HG03439 (cell line): ENCODE measurements around the gene PNLIPRP1.

ENCODE experiments used
- ATAC-seq: cut with Tn5 transposase; IDR thresholded peaks from one replicate; pipeline ENCODE4 v1.9.1; 2021; ENCODE audit warnings: mild to moderate bottlenecking, moderate library complexity; ENCODE audit not compliant: unreplicated experiment

PNLIPRP1 gene

DNA sequence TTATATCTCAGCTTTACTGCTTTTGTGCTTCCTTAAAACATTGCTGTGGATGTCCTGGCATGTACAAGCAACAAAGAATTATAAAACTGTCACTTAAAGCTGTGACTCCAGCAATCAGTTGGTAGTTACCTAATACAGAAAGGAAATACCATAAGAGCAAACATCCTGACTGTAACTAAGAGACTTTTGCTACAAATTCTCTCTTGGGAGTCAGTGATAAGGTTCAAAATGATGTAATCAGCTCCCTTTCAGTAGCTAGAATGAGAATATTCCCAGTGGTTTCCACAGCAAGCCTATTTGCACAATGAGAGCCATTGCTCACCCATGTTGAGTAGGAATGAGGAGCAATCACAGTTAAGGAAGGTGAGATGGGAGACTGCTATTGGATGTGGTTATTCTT, 7.6 kb downstream of the PNLIPRP1 start:
- ATAC-seq, result no peak

GRCh38 chr10:116599991-116600390, 9.2 kb downstream of the PNLIPRP1 start:
- ATAC-seq, result no peak

DNA sequence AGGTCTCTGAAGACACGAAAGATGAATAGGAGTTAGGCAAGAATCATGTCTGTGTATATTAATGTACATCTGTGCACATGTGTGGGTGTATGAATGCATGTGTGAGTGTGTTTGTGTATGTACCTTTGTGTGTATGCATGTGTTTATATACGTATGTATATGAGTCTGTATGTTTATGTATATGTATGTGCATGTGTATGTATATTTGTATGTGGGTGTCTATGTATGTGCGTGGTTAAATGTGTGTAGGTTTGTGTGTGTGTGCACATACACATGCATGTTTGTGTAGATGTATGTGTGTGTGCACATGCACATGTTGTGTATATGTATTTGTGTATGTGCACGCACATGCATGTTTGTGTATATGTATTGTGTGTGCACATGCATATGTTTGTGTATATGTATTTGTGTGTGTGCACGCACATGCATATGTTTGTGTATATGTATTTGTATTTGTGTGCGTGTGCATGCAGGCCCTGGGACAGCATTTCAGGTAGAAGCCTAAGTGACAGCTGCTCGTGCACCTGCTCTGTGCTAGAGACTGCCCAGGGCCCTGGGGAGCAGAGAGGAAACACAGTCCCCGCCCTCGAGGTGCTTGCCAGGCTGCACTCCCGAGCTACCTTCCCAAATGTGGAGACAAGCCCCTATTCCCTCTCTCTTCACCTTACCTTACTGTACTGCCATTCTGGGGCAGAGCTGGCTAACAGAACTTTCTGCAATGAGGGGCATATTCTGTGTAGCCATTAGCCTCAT, 12.1 kb downstream of the PNLIPRP1 start:
- ATAC-seq, result no peak

GRCh38 chr10:116606061-116606483, 15.3 kb downstream of the PNLIPRP1 start:
- ATAC-seq, result no peak

DNA sequence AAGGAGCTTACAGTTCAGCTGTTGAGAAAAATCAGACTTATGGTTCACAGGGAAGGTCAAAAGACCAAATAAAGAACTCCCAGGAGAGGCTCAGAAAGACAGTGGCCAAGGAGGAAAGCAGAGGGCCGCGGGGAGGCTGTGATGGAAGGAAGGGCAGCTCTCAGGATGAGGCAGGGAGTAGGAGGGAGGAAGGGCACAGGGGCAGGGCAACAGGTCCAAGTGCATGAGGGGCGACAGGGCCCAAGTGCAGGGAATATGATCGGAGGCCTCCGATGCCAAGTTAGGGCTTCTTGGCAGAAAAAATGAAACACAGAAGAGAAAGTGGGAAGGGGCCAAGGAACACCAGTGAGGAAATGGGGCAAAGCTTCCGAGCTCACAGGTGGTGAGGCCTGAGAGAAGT, 16.6 kb downstream of the PNLIPRP1 start:
- ATAC-seq, result no peak

- ATAC-seq, result no peak
Measured at GRCh38 chr10:116608686-116609594, 18.2 kb downstream of the PNLIPRP1 start.

DNA sequence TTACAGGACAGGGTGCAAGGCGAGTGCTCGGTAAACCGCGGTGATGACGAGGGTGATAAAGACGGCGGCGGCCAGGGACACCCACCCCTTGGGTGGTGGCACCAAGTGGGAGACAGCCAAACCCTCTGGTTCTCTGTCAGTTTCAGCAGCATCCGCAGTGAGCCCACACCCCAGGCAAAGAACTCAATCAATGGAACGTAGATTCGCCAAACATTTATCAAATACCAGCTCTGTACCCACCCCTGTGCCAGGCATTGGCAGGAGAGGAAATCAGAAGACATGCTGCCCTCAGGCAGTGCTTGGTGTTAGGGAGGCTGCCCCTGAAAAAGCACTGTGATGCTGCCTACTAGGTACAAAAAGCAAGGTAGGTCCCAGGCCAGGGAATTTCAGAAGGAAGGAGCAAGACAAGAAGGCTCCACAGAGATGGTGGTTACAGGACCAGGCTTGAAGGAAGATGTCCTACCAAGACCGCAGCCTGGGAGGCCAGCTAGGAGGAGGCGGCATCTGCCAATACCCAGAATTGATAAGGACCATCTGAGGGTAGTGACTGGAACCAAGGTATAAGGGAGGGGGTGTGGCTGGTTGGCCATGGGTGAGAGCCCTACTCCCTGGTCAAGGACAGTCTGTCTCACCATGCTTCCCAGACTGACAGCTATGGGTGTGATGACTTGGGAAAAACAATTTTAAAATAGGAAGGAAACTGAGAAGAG, 19.8 kb downstream of the PNLIPRP1 start:
- ATAC-seq, result no peak

DNA sequence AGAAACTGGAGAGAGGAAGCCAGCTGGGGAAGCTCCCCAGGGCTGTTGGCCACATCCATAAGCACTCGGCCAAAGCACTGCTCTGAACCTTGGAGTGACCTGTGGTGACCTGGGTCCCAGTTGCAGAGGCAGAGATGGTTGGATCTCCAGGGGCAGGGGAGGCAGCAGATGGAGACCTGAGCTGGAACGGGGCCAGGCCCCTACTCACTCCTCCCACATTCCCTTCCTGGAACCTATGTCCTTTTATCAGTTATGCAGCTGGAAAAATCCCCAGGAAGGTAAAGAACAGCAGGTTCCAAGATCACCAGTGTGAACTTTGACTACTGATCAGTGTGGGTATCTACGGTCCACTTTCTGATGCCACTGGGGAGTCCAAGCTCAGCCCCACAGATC, 20.4 kb downstream of the PNLIPRP1 start:
- ATAC-seq, result no peak

- no peak for ATAC-seq
Measured at GRCh38 chr10:116612107-116612769, 21.5 kb downstream of the PNLIPRP1 start.

- no peak for ATAC-seq
Measured at GRCh38 chr10:116613471-116613870, 22.7 kb downstream of the PNLIPRP1 start.

GRCh38 chr10:116614796-116615195, 24.0 kb downstream of the PNLIPRP1 start:
- ATAC-seq, result no peak

DNA sequence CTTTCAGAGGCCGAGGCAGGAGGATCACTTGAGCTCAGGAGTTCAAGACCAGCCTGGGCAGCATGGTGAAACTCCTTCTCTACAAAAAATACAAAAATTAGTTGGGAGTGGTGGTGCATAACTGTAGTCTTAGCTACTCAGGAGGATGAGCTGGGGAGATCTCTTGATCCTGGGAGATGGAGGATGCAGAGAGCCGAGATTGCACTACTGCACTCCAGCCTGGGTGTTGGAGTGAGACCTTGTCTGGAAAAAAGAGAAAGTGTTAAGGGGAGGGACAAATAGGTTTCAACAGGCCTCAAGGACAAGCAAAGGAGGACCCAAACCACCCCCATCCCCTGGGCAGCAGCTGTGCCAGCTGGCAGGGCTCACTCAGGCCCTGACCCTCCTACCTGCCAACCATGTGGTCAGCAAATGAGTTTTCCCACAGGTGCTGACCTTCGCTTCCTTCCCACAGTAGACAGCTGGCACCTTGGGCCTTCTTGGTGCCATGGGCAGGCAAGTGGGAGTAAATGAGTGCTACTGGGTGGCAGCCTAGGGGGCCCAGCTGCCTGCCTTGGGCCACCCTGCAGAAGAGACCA, 24.5 kb downstream of the PNLIPRP1 start:
- no peak for ATAC-seq

- ATAC-seq, result no peak
Measured at GRCh38 chr10:116620423-116621400, 30.0 kb downstream of the PNLIPRP1 start, which contains the start of gene PNLIPRP2. TSS of gene PNLIPRP2 (plus strand) at chr10:116620953.

- ATAC-seq, result no peak
Measured at GRCh38 chr10:116621476-116621875, 30.7 kb downstream of the PNLIPRP1 start.

DNA sequence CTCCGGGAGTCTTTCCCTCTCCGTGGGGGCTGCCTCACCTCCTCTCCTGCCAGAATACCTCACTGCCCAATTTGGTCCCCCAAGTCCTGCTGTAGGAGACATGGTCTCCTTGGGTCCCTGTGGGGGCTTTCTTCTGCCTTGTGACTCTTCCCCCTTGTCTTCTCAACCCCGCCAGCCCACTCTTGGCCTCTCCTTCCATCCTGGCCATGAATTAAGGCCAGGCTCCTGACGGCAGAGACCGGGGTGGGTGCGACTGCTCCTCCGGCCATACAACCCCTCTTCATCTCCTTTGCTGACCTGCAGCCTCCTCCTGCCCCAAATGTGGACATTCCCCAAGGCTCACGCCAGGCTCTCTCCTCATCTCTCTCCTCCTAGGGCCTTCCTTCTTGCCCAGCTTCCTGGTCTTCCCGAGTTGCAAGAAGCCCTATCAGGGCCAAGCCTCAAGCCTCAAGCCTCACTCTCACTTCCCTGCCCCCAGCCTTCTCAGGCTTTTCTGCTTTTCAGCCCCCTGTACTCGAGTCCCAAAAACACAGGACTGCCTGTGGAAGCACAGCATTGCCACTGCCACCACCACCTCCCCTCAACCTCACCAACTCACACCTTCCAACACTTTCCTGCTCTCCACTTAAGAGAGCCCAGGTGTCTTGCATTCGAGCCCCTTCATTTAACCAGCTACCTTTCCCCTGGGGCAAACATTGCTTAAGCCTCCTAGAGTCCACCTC, 31.3 kb downstream of the PNLIPRP1 start:
- no peak for ATAC-seq

DNA sequence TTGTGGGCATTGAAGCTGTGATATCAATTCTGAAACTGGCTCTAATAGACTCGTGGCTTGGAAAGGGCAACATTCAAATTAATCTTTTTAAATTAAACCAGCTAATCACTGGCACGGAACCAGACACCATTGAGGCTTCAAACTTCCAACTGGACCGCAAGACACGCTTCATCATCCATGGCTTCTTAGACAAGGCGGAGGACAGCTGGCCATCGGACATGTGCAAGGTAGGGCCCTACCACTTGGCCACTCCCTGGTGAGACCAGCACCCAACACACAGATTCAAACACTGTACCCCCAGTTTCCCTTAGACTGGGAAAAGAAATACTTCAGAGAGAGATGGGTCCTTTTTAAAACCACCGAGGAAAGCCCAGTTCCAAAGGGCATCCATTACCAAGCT, 35.1 kb downstream of the PNLIPRP1 start:
- ATAC-seq, result no peak

DNA sequence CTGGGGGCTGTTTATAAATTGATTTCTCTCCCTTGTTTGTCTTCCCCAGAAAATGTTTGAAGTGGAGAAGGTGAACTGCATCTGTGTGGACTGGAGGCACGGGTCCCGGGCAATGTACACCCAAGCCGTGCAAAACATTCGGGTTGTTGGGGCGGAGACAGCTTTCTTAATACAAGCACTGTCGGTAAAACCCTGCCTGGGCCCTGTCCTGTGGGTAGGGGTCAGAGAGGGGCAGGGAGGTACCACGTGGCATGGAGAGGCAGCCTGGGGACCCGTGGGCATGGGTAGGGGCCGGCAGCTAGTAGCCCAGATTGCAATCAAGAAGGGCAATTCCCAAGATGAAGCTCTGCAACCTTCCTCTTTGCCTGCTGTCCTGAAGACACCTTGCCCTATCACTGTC, 36.1 kb downstream of the PNLIPRP1 start:
- no peak for ATAC-seq

DNA sequence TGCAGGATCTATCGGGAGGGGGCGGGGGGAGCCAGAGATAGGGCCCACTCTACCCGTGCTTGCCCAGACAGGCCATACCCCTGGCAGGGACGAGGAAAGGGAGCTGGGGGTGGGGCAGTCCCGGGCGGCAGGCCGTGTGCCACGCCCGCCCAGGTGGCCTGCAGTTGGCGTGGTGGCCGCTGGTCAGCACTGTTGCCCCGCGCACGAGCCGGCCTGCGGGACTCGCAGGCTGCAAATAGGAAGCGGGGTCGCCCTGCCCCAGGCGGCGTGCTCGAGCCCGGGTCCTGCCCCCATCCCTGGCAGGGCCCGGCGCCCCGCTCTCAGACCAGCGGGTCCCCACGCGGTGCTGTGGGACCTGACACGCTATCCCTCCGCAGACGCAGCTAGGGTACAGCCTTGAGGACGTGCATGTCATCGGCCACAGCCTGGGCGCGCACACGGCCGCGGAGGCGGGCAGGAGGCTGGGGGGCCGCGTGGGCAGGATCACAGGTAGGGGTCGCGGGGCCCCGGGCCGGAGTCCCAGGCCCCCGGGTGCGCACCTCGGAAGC, 36.7 kb downstream of the PNLIPRP1 start:
- ATAC-seq, result no peak
